HG03342 (cell line): Measurements from ENCODE around the gene MCF2L.
"Not testable (repeated sequence)": the region's sequence is repeated elsewhere in the genome, so short reads cannot be mapped to it uniquely, and the experiment has no call there.

ENCODE experiments used
- ATAC-seq: cut with Tn5 transposase; IDR thresholded peaks from one replicate; pipeline ENCODE4 v1.9.1; 2021; ENCODE audit warnings: mild to moderate bottlenecking, moderate library complexity; ENCODE audit not compliant: unreplicated experiment

The MCF2L gene

GRCh38 chr13:113026391-113026910 is 57.4 kb downstream of the MCF2L start:
- ATAC-seq, result no peak

- no peak for ATAC-seq
Observed at GRCh38 chr13:113027095-113027494, 58.1 kb downstream of the MCF2L start.

- ATAC-seq, result no peak
Observed at GRCh38 chr13:113027566-113027965, 58.6 kb downstream of the MCF2L start.

GRCh38 chr13:113028336-113029060 is 59.5 kb downstream of the MCF2L start:
- no peak for ATAC-seq

- no peak for ATAC-seq
Observed at GRCh38 chr13:113029061-113029445, 60.0 kb downstream of the MCF2L start.

GRCh38 chr13:113029487-113030258 is 60.7 kb downstream of the MCF2L start:
- ATAC-seq, result no peak

- not testable (repeated sequence) for ATAC-seq
Observed at GRCh38 chr13:113030259-113030640, 61.2 kb downstream of the MCF2L start.

- ATAC-seq, result no peak
Observed at GRCh38 chr13:113031465-113031864, 62.5 kb downstream of the MCF2L start.

GRCh38 chr13:113032291-113032690 is 63.3 kb downstream of the MCF2L start:
- no peak for ATAC-seq

- ATAC-seq, result no peak
Observed at GRCh38 chr13:113033054-113033850, 64.2 kb downstream of the MCF2L start.

- no peak for ATAC-seq
Observed at GRCh38 chr13:113034451-113035212, 65.6 kb downstream of the MCF2L start.

- no peak for ATAC-seq
Observed at GRCh38 chr13:113035213-113035800, 66.3 kb downstream of the MCF2L start.

- no peak for ATAC-seq
Observed at GRCh38 chr13:113036401-113036800, 67.4 kb downstream of the MCF2L start.

GRCh38 chr13:113040031-113040430 is 71.0 kb downstream of the MCF2L start:
- no peak for ATAC-seq

GRCh38 chr13:113040597-113041292 is 71.7 kb downstream of the MCF2L start:
- no peak for ATAC-seq

GRCh38 chr13:113041293-113041690 is 72.3 kb downstream of the MCF2L start:
- ATAC-seq, result no peak

- ATAC-seq, result no peak
Observed at GRCh38 chr13:113041896-113042295, 72.9 kb downstream of the MCF2L start.

GRCh38 chr13:113042456-113042855 is 73.4 kb downstream of the MCF2L start:
- no peak for ATAC-seq

- ATAC-seq, result no peak
Observed at GRCh38 chr13:113043001-113043630, 74.1 kb downstream of the MCF2L start.
